HPDE6-E6E7 (cell line): ENCODE data around the gene ALB.

Experiments
- DNase-seq: peaks from one replicate; pipeline ENCODE4 v3.0.0; 2011; ENCODE audit warnings: missing footprints; ENCODE audit errors: extremely low spot score

ALB gene

GRCh38 chr4:73429826-73430587, 25.9 kb downstream of the ALB start:
- DNase-seq = no peak

- DNase-seq = no peak
Measured at GRCh38 chr4:73431813-73432168, 27.7 kb downstream of the ALB start.

- no peak for DNase-seq
Measured at GRCh38 chr4:73432169-73433000, 28.3 kb downstream of the ALB start.

- DNase-seq = no peak
Measured at GRCh38 chr4:73433140-73433539, 29.1 kb downstream of the ALB start.

- DNase-seq = no peak
Measured at GRCh38 chr4:73434311-73434710, 30.2 kb downstream of the ALB start.

GRCh38 chr4:73435984-73436383, 31.9 kb downstream of the ALB start, which contains the start of gene AFP:
AFP (plus strand) TSS chr4:73436221; CDS start chr4:73436263, 42 bp downstream.
- DNase-seq = no peak

- no peak for DNase-seq
Measured at GRCh38 chr4:73436674-73437557, 32.8 kb downstream of the ALB start.

GRCh38 chr4:73437558-73437956, 33.5 kb downstream of the ALB start:
- DNase-seq = no peak

- no peak for DNase-seq
Measured at GRCh38 chr4:73438048-73438447, 34.0 kb downstream of the ALB start.

- no peak for DNase-seq
Measured at GRCh38 chr4:73438582-73439215, 34.6 kb downstream of the ALB start.

GRCh38 chr4:73439445-73439844, 35.4 kb downstream of the ALB start:
- no peak for DNase-seq

GRCh38 chr4:73439991-73440390, 35.9 kb downstream of the ALB start:
- DNase-seq = no peak

GRCh38 chr4:73440653-73441052, 36.6 kb downstream of the ALB start:
- no peak for DNase-seq

- no peak for DNase-seq
Measured at GRCh38 chr4:73442275-73442674, 38.2 kb downstream of the ALB start.

- DNase-seq = no peak
Measured at GRCh38 chr4:73443224-73443623, 39.1 kb downstream of the ALB start.

GRCh38 chr4:73445383-73446335, 41.6 kb downstream of the ALB start:
- DNase-seq = no peak

GRCh38 chr4:73446336-73446938, 42.4 kb downstream of the ALB start:
- DNase-seq = no peak

- no peak for DNase-seq
Measured at GRCh38 chr4:73447671-73448070, 43.6 kb downstream of the ALB start.

- no peak for DNase-seq
Measured at GRCh38 chr4:73448448-73449203, 44.5 kb downstream of the ALB start.
